T-cell (primary cell): ENCODE data around the gene MRPL18. TPM values are rescaled to one million over a fixed set of nuclear protein-coding genes. Genes with fewer than 3 reads are reported as not detected.

Experiments
- ATAC-seq, 4 experiments: fragments of 200-7000 bp in 3 of 4; fragments of 150-1000 bp in 1 of 4; cut with Tn5 transposase; replicated peaks in 1 of 4; 1 replicate in 3 of 4; 2 replicates in 1 of 4; pipeline ENCODE4 v1.10.0; 2021; ENCODE audit warnings: moderate library complexity in 3 of 4, mild to moderate bottlenecking in 2 of 4, moderate number of reproducible peaks in 1 of 4
- CTCF ChIA-PET, 2 donors: fragments of 300-600 bp; sonication (Branson Sonifier 250); formaldehyde crosslinking; loops; one replicate each; lab custom pipeline; 2022; ENCODE audit warnings: antibody characterized with exemption in 2 of 2; lab: Charles Lee
- POLR2A ChIA-PET, 2 donors: fragments of 300-600 bp; sonication (Branson Sonifier 250); formaldehyde crosslinking; loops; one replicate each; lab custom pipeline; 2022; ENCODE audit warnings: antibody characterized with exemption in 2 of 2; lab: Charles Lee
- DNase-seq, 35 experiments: peaks; one replicate each; pipeline versions ENCODE4 v3.0.0 to v3.0.0-alpha.2; 2013 to 2023
- H3K27ac ChIP-seq: one replicate; pipeline ENCODE4 v1.5.1; 2013; ENCODE audit warnings: low read length
- H3K27me3 ChIP-seq, 2 experiments: replicated peaks in 1 of 2; 1 replicate in 1 of 2; 2 replicates in 1 of 2; pipeline versions ENCODE4 v1.6.1 to v1.7.0; 2013; ENCODE audit warnings: low read length in 1 of 2, mixed read lengths in 1 of 2; ENCODE audit not compliant: control insufficient read depth in 2 of 2, insufficient read depth in 2 of 2; ENCODE audit errors: extremely low read depth in 1 of 2
- H3K36me3 ChIP-seq, 2 donors: 1 replicate in 1 of 2; 2 replicates in 1 of 2; pipeline versions ENCODE4 v1.6.1 to v1.7.0; 2013; ENCODE audit warnings: low read length in 1 of 2; ENCODE audit not compliant: control insufficient read depth in 2 of 2, insufficient read depth in 1 of 2; ENCODE audit errors: extremely low read depth in 1 of 2
- H3K4me1 ChIP-seq, 2 experiments: 1 replicate in 1 of 2; 2 replicates in 1 of 2; pipeline versions ENCODE4 v1.6.1 to v1.7.0; 2013; ENCODE audit warnings: low read length in 2 of 2, mixed read lengths in 1 of 2; ENCODE audit not compliant: insufficient read depth in 2 of 2, control insufficient read depth in 1 of 2; ENCODE audit errors: extremely low read depth in 1 of 2
- H3K4me3 ChIP-seq, 2 donors: 1 replicate in 1 of 2; 2 replicates in 1 of 2; pipeline versions ENCODE4 v1.5.1 to v1.7.0; 2013; ENCODE audit warnings: mild to moderate bottlenecking in 2 of 2, low read length in 1 of 2, moderate library complexity in 1 of 2; ENCODE audit not compliant: control insufficient read depth in 1 of 2; ENCODE audit errors: extremely low read depth in 1 of 2
- H3K9me3 ChIP-seq: 2 replicates; pipeline ENCODE4 v1.7.0; 2013
- H3K27ac Mint-ChIP-seq, 2 donors: one replicate each; pipeline ENCODE4 v1.8.0; 2020 to 2021; ENCODE audit warnings: mild to moderate bottlenecking in 2 of 2, mixed read lengths in 2 of 2
- H3K27me3 Mint-ChIP-seq, 2 donors: one replicate each; pipeline ENCODE4 v1.8.0; 2021 to 2022; ENCODE audit warnings: mixed read lengths in 2 of 2
- H3K36me3 Mint-ChIP-seq: one replicate; pipeline ENCODE4 v1.8.0; 2021; ENCODE audit warnings: mixed read lengths
- H3K4me1 Mint-ChIP-seq, 3 donors: one replicate each; pipeline ENCODE4 v1.8.0; 2020 to 2022; ENCODE audit warnings: mixed read lengths in 3 of 3, mild to moderate bottlenecking in 1 of 3
- H3K4me3 Mint-ChIP-seq, 3 donors: one replicate each; pipeline ENCODE4 v1.8.0; 2020 to 2022; ENCODE audit warnings: mild to moderate bottlenecking in 3 of 3, mixed read lengths in 3 of 3, moderate library complexity in 3 of 3
- H3K9me3 Mint-ChIP-seq, 3 donors: one replicate each; pipeline ENCODE4 v1.8.0; 2020 to 2022; ENCODE audit warnings: mixed read lengths in 3 of 3
- WGBS: methylation state at CpG from one replicate; pipeline ENCODE4 v1.1.5; 2013; ENCODE audit warnings: missing lambda C conversion rate; ENCODE audit not compliant: insufficient coverage; 5-methylcytosine and 5-hydroxymethylcytosine counted together
- total RNA-seq, 35 experiments: library from RNA in 6 of 35; stranded (reverse) in 6 of 35; fragments of 120-200 nt in 1 of 35; gene quantifications; one replicate each; pipeline versions ENCODE4 v1.2.1 to v1.2.4 and lab custom pipeline; 2013 to 2026

MRPL18 gene
- total RNA-seq, 5 donors from 2014 or later (not counting 1 experiment from before 2014, with no cell fraction given), result 19.8 to 44.4 (median 36.6) TPM

- H3K4me3 Mint-ChIP-seq, result no peak overlapping the region
- Histone ChIP-seq H3K4me1 (peaks cover 24 to 33% of the 10 kb centered on the region in 2 experiments), H3K27ac (no peak overlapping the region), H3K27me3 (peaks cover 0 to 3% of the 10 kb centered on the region in 2 experiments), H3K9me3 (no peaks in the 10 kb centered on the region), H3K36me3 (no peaks in the 10 kb centered on the region), H3K4me3 (no peak overlapping the region)
- H3K27ac Mint-ChIP-seq, result no peak overlapping the region
- ATAC-seq, result no peak
- POLR2A ChIA-PET, result no interaction called here
- peaks cover 27 to 42% (median 32%) of the 10 kb centered on the region in 3 donors for H3K4me1 Mint-ChIP-seq
- WGBS, result 92% methylated on average over 4 of the region's 4 CpGs
- CTCF ChIA-PET, result no interaction called here
- DNase-seq, result no peak
- H3K9me3 Mint-ChIP-seq, result no peaks in the 10 kb centered on the region
- H3K27me3 Mint-ChIP-seq, result no peaks in the 10 kb centered on the region
- no peaks in the 10 kb centered on the region for H3K36me3 Mint-ChIP-seq
These were observed 41.1 kb downstream of the MRPL18 start for GRCh38 chr6:159831373-159831679.

DNA sequence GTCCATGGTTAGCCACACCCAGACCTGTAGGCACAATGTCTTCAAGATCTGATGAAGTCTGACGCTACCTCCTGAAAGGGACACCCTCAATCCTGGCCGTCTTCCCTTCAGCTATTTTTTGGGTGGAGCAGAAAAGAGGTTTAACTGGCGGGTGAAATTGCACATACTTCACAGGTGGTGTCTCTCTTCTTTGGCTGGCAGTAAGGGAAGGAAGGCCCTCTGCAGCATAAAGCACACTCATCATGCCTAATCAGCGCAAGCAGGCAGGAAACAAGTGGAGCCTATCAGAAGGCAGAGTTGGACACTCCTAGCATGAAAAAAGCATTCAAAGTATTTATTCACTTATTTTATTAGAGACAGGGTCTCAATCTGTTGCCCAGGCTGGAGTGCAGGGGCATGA, 42.7 kb downstream of the MRPL18 start:
- 50% methylated on average over 1 of the region's 4 CpGs for WGBS
- ATAC-seq (peak; percentile 31 to 61 (median 42)), DNase-seq (peak in 1 of 35 experiments; percentile 20)
- peaks cover 27 to 42% (median 32%) of the 10 kb centered on the region in 3 donors for H3K4me1 Mint-ChIP-seq
- Histone ChIP-seq H3K27me3 (peaks cover 0 to 6% of the 10 kb centered on the region in 2 experiments), H3K4me1 (peaks cover 24 to 33% of the 10 kb centered on the region in 2 experiments), H3K36me3 (no peaks in the 10 kb centered on the region), H3K9me3 (no peaks in the 10 kb centered on the region), H3K27ac (no peak overlapping the region), H3K4me3 (no peak overlapping the region)
- no peaks in the 10 kb centered on the region for H3K9me3 Mint-ChIP-seq
- POLR2A ChIA-PET, result no interaction called here
- H3K4me3 Mint-ChIP-seq, result no peak overlapping the region
- peak overlapping the region in 1 of 2 donors; percentile 71 for H3K27ac Mint-ChIP-seq
- no peaks in the 10 kb centered on the region for H3K27me3 Mint-ChIP-seq
- CTCF ChIA-PET, result interaction anchor here in 1 of 2 donors (0.8 kb wide), 1 partner anchor 30 kb away, joined by 3 read pairs; no protein-coding TSS in a partner anchor
- no peaks in the 10 kb centered on the region for H3K36me3 Mint-ChIP-seq

DNA sequence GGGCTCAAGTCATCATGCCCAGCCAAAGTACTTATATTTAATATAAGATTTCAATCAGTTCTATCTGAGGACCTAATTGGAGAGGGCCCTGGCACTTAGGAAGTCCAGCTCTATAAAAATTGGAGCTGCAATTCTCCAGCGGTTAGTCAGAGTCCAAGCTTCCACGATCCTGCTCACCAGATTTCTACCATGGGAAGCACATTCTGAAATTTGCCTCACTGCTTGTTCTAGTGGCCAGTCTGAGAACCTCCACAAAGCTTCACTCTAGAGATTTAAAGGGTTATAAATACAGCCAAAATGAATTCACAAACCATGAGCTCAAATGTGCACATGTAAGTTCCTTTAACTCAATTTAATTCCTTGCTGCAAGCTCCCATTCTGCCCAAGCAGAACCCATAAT, 43.3 kb downstream of the MRPL18 start:
- Histone ChIP-seq H3K4me3 (no peak overlapping the region), H3K36me3 (no peaks in the 10 kb centered on the region), H3K27me3 (peaks cover 0 to 6% of the 10 kb centered on the region in 2 experiments), H3K27ac (no peak overlapping the region), H3K9me3 (no peaks in the 10 kb centered on the region), H3K4me1 (peaks cover 24 to 33% of the 10 kb centered on the region in 2 experiments)
- ATAC-seq (no peak), DNase-seq (no peak)
- Mint-ChIP-seq H3K36me3 (no peaks in the 10 kb centered on the region), H3K9me3 (no peaks in the 10 kb centered on the region), H3K27me3 (no peaks in the 10 kb centered on the region), H3K4me3 (no peak overlapping the region), H3K27ac (peak overlapping the region; percentile 45 to 61), H3K4me1 (peaks cover 27 to 42% (median 32%) of the 10 kb centered on the region in 3 donors)
- POLR2A ChIA-PET, result no interaction called here
- WGBS, result 92% methylated on average over 2 of the region's 2 CpGs
- CTCF ChIA-PET, result interaction anchor here in 1 of 2 donors (0.5 kb wide), 2 partner anchors 10 to 74 kb away, joined by 3 read pairs; no protein-coding TSS in a partner anchor

DNA sequence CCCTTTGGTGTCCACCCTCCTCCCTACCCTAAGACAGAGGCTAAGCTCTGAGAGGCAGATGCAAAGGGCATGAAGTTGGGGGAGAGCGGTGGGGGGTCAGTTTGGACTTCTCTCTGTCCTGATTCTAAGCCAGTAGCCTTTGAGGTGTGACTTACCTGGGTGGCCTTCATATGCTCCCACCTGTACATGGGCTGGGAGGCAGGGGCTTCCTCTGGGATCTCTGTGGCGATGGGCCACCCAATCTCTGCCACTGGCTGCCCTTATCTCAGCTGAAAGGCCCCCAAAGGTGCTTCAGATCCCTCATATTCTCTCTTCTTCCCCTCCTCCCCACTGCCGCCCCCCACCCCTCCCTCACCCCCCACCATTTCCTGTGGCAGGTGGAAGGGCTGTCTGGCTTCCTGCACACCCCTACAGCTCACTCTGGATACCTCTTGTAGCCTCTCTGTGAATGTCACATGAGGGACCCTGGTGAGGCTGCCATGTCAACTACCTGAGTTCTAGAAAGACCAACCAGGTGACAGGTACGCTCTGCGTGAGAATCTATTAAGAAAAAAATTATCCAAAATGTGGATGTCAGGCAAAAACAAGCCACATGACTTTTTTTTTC, 43.8 kb downstream of the MRPL18 start:
- Mint-ChIP-seq H3K27ac (peak overlapping the region; percentile 45 to 61), H3K4me1 (peaks cover 27 to 42% (median 32%) of the 10 kb centered on the region in 3 donors), H3K4me3 (no peak overlapping the region), H3K27me3 (no peaks in the 10 kb centered on the region), H3K36me3 (no peaks in the 10 kb centered on the region), H3K9me3 (no peaks in the 10 kb centered on the region)
- ChIA-PET POLR2A (interaction anchor here (0.7 kb wide), 2 partner anchors 77 to 256 kb away, joined by 5 read pairs; no protein-coding TSS in a partner anchor), CTCF (interaction anchor here (0.5 to 0.7 kb wide), 5 partner anchors 10 to 618 kb away, joined by 3 to 6 read pairs (median 3); no protein-coding TSS in a partner anchor)
- Histone ChIP-seq H3K27ac (no peak overlapping the region), H3K27me3 (peaks cover 0 to 6% of the 10 kb centered on the region in 2 experiments), H3K9me3 (no peaks in the 10 kb centered on the region), H3K4me3 (no peak overlapping the region), H3K4me1 (peaks cover 24 to 33% of the 10 kb centered on the region in 2 experiments), H3K36me3 (no peaks in the 10 kb centered on the region)
- DNase-seq (peak in 14 of 35 experiments; percentile 7 to 32 (median 17)), ATAC-seq (peak; percentile 57 to 81 (median 78))
- 80% methylated on average over 2 of the region's 5 CpGs for WGBS

GRCh38 chr6:159836718-159837490, 46.6 kb downstream of the MRPL18 start:
- DNase-seq, result no peak
- Histone ChIP-seq H3K4me1 (peaks cover 22 to 29% of the 10 kb centered on the region in 2 experiments), H3K4me3 (no peak overlapping the region), H3K27me3 (peaks cover 0 to 3% of the 10 kb centered on the region in 2 experiments), H3K27ac (no peak overlapping the region), H3K36me3 (no peaks in the 10 kb centered on the region), H3K9me3 (no peaks in the 10 kb centered on the region)
- Mint-ChIP-seq H3K36me3 (no peaks in the 10 kb centered on the region), H3K4me1 (peaks cover 23 to 29% (median 25%) of the 10 kb centered on the region in 3 donors), H3K27me3 (peaks cover 5 to 7% of the 10 kb centered on the region in 2 donors), H3K4me3 (no peak overlapping the region), H3K27ac (no peak overlapping the region), H3K9me3 (no peaks in the 10 kb centered on the region)
- ATAC-seq, result no peak
- ChIA-PET POLR2A (no interaction called here), CTCF (interaction anchor here in 1 of 2 donors (0.7 kb wide), 1 partner anchor 9 kb away, joined by 4 read pairs; no protein-coding TSS in a partner anchor)
- WGBS, result 88% methylated on average over 21 of the region's 29 CpGs

DNA sequence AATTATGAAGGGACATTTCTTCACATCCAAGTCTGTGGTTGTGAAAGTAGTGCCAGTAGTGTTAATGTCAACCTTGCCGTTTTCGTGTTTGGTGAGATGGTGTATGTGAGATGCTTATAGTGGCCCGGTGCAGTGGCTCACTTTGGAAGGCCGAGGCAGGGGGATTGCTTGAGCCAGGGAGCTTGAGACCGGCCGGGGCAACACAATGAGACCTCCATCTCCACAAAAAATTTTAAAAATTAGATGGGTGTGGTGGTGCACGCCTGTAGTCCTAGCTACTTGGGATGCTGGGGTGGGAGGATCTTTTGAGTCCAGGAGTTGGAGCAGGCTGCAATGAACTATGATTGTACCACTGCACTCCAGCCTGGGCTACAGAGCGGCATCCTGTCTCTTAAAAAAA, 47.2 kb downstream of the MRPL18 start:
- DNase-seq (no peak), ATAC-seq (no peak)
- Mint-ChIP-seq H3K4me3 (no peak overlapping the region), H3K4me1 (peaks cover 23 to 29% (median 25%) of the 10 kb centered on the region in 3 donors), H3K36me3 (no peaks in the 10 kb centered on the region), H3K27me3 (peaks cover 5 to 7% of the 10 kb centered on the region in 2 donors), H3K27ac (no peak overlapping the region), H3K9me3 (no peaks in the 10 kb centered on the region)
- 100% methylated on average over 2 of the region's 8 CpGs for WGBS
- peaks cover 0 to 3% of the 10 kb centered on the region in 2 experiments for H3K27me3 ChIP-seq
- H3K9me3 ChIP-seq, result no peaks in the 10 kb centered on the region
- no peaks in the 10 kb centered on the region for H3K36me3 ChIP-seq
- POLR2A ChIA-PET, result no interaction called here
- H3K4me1 ChIP-seq, result peaks cover 22 to 29% of the 10 kb centered on the region in 2 experiments
- H3K27ac ChIP-seq, result no peak overlapping the region
- H3K4me3 ChIP-seq, result no peak overlapping the region
- CTCF ChIA-PET, result interaction anchor here in 1 of 2 donors (0.7 kb wide), 1 partner anchor 10 kb away, joined by 4 read pairs; no protein-coding TSS in a partner anchor
